Measurements from ENCODE around the gene CADM2.

- TF ChIP-seq, protein P1, sequence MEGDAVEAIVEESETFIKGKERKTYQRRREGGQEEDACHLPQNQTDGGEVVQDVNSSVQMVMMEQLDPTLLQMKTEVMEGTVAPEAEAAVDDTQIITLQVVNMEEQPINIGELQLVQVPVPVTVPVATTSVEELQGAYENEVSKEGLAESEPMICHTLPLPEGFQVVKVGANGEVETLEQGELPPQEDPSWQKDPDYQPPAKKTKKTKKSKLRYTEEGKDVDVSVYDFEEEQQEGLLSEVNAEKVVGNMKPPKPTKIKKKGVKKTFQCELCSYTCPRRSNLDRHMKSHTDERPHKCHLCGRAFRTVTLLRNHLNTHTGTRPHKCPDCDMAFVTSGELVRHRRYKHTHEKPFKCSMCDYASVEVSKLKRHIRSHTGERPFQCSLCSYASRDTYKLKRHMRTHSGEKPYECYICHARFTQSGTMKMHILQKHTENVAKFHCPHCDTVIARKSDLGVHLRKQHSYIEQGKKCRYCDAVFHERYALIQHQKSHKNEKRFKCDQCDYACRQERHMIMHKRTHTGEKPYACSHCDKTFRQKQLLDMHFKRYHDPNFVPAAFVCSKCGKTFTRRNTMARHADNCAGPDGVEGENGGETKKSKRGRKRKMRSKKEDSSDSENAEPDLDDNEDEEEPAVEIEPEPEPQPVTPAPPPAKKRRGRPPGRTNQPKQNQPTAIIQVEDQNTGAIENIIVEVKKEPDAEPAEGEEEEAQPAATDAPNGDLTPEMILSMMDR (IDR thresholded peaks at IDR 0.05) = no peak
- no peak for TF ChIP-seq POLR2A (IDR thresholded peaks at IDR 0.05)
These were observed 1020.2 kb downstream of the CADM2 start for GRCh38 chr3:85979034-85979433.
